Measurements from ENCODE around the gene MRPL51.
A peak's percentile ranks its signal among the peaks of the same experiment; 100 is the strongest.

The MRPL51 gene

GRCh38 chr12:6536894-6537579 is 44.0 kb upstream of the MRPL51 start:
- no peak for TF ChIP-seq CTCF (IDR thresholded peaks at IDR 0.05)
- no peaks in the 10 kb centered on the region for H3K27me3 ChIP-seq (ENCODE audit: control insufficient read depth, insufficient read depth, low read length)
- H3K9me3 ChIP-seq (ENCODE audit: control insufficient read depth, low read length) = no peaks in the 10 kb centered on the region
- H3K9ac ChIP-seq = no peak overlapping the region
- peaks cover 21% of the 10 kb centered on the region for H3K4me1 ChIP-seq
- H3K27ac ChIP-seq = peak overlapping the region; percentile 93
- H3K36me3 ChIP-seq (ENCODE audit: control insufficient read depth, insufficient read depth, low read length) = no peaks in the 10 kb centered on the region
- no peak overlapping the region for H2AFZ ChIP-seq
- no peak overlapping the region for H3K4me2 ChIP-seq (ENCODE audit: low read length)
- no peak overlapping the region for H3K4me3 ChIP-seq (ENCODE audit: low read depth, low read length)
- H3K79me2 ChIP-seq = peaks cover 6% of the 10 kb centered on the region

DNA sequence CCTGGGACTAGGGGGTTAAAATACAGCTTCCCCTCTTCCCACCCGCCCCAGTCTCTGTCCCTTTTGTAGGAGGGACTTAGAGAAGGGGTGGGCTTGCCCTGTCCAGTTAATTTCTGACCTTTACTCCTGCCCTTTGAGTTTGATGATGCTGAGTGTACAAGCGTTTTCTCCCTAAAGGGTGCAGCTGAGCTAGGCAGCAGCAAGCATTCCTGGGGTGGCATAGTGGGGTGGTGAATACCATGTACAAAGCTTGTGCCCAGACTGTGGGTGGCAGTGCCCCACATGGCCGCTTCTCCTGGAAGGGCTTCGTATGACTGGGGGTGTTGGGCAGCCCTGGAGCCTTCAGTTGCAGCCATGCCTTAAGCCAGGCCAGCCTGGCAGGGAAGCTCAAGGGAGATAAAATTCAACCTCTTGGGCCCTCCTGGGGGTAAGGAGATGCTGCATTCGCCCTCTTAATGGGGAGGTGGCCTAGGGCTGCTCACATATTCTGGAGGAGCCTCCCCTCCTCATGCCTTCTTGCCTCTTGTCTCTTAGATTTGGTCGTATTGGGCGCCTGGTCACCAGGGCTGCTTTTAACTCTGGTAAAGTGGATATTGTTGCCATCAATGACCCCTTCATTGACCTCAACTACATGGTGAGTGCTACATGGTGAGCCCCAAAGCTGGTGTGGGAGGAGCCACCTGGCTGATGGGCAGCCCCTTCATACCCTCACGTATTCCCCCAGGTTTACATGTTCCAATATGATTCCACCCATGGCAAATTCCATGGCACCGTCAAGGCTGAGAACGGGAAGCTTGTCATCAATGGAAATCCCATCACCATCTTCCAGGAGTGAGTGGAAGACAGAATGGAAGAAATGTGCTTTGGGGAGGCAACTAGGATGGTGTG is 43.1 kb upstream of the MRPL51 start:
- H3K79me2 ChIP-seq = peaks cover 6% of the 10 kb centered on the region
- H3K9me3 ChIP-seq (ENCODE audit: control insufficient read depth, low read length) = no peaks in the 10 kb centered on the region
- peak overlapping the region; percentile 96 for H3K4me3 ChIP-seq (ENCODE audit: low read depth, low read length)
- peak overlapping the region; percentile 99 for H3K4me2 ChIP-seq (ENCODE audit: low read length)
- no peak overlapping the region for H2AFZ ChIP-seq
- peak overlapping the region; percentile 93 for H3K27ac ChIP-seq
- TF ChIP-seq CTCF (IDR thresholded peaks at IDR 0.05) = no peak
- H3K27me3 ChIP-seq (ENCODE audit: control insufficient read depth, insufficient read depth, low read length) = no peaks in the 10 kb centered on the region
- peaks cover 21% of the 10 kb centered on the region for H3K4me1 ChIP-seq
- H3K9ac ChIP-seq = no peak overlapping the region
- H3K36me3 ChIP-seq (ENCODE audit: control insufficient read depth, insufficient read depth, low read length) = no peaks in the 10 kb centered on the region

DNA sequence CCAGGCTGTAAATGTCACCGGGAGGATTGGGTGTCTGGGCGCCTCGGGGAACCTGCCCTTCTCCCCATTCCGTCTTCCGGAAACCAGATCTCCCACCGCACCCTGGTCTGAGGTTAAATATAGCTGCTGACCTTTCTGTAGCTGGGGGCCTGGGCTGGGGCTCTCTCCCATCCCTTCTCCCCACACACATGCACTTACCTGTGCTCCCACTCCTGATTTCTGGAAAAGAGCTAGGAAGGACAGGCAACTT is 42.6 kb upstream of the MRPL51 start:
- TF ChIP-seq CTCF (IDR thresholded peaks at IDR 0.05) = no peak
- no peaks in the 10 kb centered on the region for H3K9me3 ChIP-seq (ENCODE audit: control insufficient read depth, low read length)
- no peaks in the 10 kb centered on the region for H3K36me3 ChIP-seq (ENCODE audit: control insufficient read depth, insufficient read depth, low read length)
- H3K9ac ChIP-seq = no peak overlapping the region
- no peaks in the 10 kb centered on the region for H3K27me3 ChIP-seq (ENCODE audit: control insufficient read depth, insufficient read depth, low read length)
- H3K4me1 ChIP-seq = peaks cover 19% of the 10 kb centered on the region
- H3K79me2 ChIP-seq = peaks cover 6% of the 10 kb centered on the region
- no peak overlapping the region for H2AFZ ChIP-seq
- peak overlapping the region; percentile 99 for H3K4me2 ChIP-seq (ENCODE audit: low read length)
- H3K27ac ChIP-seq = peak overlapping the region; percentile 93
- peak overlapping the region; percentile 96 for H3K4me3 ChIP-seq (ENCODE audit: low read depth, low read length)

- H3K27me3 ChIP-seq (ENCODE audit: control insufficient read depth, insufficient read depth, low read length) = no peaks in the 10 kb centered on the region
- TF ChIP-seq CTCF (IDR thresholded peaks at IDR 0.05) = no peak
- peaks cover 6% of the 10 kb centered on the region for H3K79me2 ChIP-seq
- peak overlapping the region; percentile 3 for H2AFZ ChIP-seq
- H3K27ac ChIP-seq = peak overlapping the region; percentile 93
- H3K9me3 ChIP-seq (ENCODE audit: control insufficient read depth, low read length) = no peaks in the 10 kb centered on the region
- H3K9ac ChIP-seq = peak overlapping the region; percentile 59
- peaks cover 17% of the 10 kb centered on the region for H3K4me1 ChIP-seq
- peak overlapping the region; percentile 99 for H3K4me2 ChIP-seq (ENCODE audit: low read length)
- H3K36me3 ChIP-seq (ENCODE audit: control insufficient read depth, insufficient read depth, low read length) = no peaks in the 10 kb centered on the region
- H3K4me3 ChIP-seq (ENCODE audit: low read depth, low read length) = peak overlapping the region; percentile 96
Measured at GRCh38 chr12:6534945-6535696, 42.1 kb upstream of the MRPL51 start.

Measured in parathyroid adenoma (tissue), 2 donors.